ENCODE data around the gene KLHL12.

DNA sequence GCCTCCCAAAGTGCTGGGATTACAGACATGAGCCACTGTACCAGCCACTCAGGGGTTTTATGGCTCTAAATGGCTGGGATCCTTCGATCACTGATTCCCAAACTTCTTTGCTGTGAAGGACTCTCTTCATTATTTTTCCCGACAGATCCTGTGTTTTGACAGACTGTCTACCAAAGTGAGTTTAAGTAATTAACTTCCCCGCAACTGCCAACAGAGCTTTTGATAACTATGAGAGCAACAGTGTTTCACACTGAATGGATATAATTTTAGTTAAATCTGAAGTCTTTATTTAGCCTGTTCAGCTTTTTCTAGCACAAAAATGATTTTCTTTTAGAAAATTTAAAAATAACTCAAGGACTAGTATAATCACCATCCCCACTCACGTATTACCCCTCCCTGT lies 25.5 kb downstream of the KLHL12 start:
- TF ChIP-seq, protein P1, sequence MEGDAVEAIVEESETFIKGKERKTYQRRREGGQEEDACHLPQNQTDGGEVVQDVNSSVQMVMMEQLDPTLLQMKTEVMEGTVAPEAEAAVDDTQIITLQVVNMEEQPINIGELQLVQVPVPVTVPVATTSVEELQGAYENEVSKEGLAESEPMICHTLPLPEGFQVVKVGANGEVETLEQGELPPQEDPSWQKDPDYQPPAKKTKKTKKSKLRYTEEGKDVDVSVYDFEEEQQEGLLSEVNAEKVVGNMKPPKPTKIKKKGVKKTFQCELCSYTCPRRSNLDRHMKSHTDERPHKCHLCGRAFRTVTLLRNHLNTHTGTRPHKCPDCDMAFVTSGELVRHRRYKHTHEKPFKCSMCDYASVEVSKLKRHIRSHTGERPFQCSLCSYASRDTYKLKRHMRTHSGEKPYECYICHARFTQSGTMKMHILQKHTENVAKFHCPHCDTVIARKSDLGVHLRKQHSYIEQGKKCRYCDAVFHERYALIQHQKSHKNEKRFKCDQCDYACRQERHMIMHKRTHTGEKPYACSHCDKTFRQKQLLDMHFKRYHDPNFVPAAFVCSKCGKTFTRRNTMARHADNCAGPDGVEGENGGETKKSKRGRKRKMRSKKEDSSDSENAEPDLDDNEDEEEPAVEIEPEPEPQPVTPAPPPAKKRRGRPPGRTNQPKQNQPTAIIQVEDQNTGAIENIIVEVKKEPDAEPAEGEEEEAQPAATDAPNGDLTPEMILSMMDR (IDR thresholded peaks at IDR 0.05): no peak
- no peak for TF ChIP-seq POLR2A (IDR thresholded peaks at IDR 0.05)

Measured in lower leg skin (tissue), 3 donors.